H9 (cell line): Measurements from ENCODE around the gene ARL8A. TPM values are rescaled to one million over a fixed set of nuclear protein-coding genes. Genes with fewer than 3 reads are reported as not detected.

Experiments used
- DNase-seq: peaks from one replicate; pipeline ENCODE4 v3.0.0-alpha.2; 2017
- H2AFZ ChIP-seq: one replicate; pipeline ENCODE4 v1.6.1; 2013; ENCODE audit warnings: mild to moderate bottlenecking, low read length, control low read depth, moderate library complexity
- H2AK5ac ChIP-seq: 2 replicates; pipeline ENCODE4 v1.6.1; 2013; ENCODE audit warnings: low read length, control low read depth, mixed read lengths; ENCODE audit not compliant: insufficient read length
- H2BK120ac ChIP-seq: one replicate; pipeline ENCODE4 v1.6.1; 2013; ENCODE audit warnings: low read depth, mild to moderate bottlenecking, low read length, control low read depth, inconsistent platforms; ENCODE audit not compliant: poor library complexity, severe bottlenecking
- H2BK12ac ChIP-seq: 2 replicates; pipeline ENCODE4 v1.6.1; 2013; ENCODE audit warnings: low read length, control low read depth, mixed read lengths, low read depth; ENCODE audit not compliant: insufficient read length
- H2BK15ac ChIP-seq: 2 replicates; pipeline ENCODE4 v1.6.1; 2013; ENCODE audit warnings: low read depth, low read length, control low read depth
- H2BK20ac ChIP-seq: one replicate; pipeline ENCODE4 v1.6.1; 2013; ENCODE audit warnings: low read depth, mild to moderate bottlenecking, low read length, control low read depth, inconsistent platforms; ENCODE audit not compliant: poor library complexity, severe bottlenecking
- H2BK5ac ChIP-seq: 2 replicates; pipeline ENCODE4 v1.6.1; 2013; ENCODE audit warnings: low read length, control low read depth, mixed read lengths; ENCODE audit not compliant: insufficient read length
- H3K14ac ChIP-seq: 2 replicates; pipeline ENCODE4 v1.6.1; 2013; ENCODE audit warnings: low read length, control low read depth; ENCODE audit not compliant: insufficient read depth
- H3K18ac ChIP-seq: 2 replicates; pipeline ENCODE4 v1.6.1; 2013; ENCODE audit warnings: low read depth, mild to moderate bottlenecking, mixed read lengths, low read length, control low read depth; ENCODE audit not compliant: insufficient read length
- H3K23ac ChIP-seq: 2 replicates; pipeline ENCODE4 v1.6.1; 2013; ENCODE audit warnings: low read length, control low read depth, mixed read lengths, low read depth; ENCODE audit not compliant: insufficient read length
- H3K23me2 ChIP-seq: 2 replicates; pipeline ENCODE4 v1.6.1; 2013; ENCODE audit warnings: low read depth, mild to moderate bottlenecking, mixed read lengths, low read length, control low read depth; ENCODE audit not compliant: insufficient read length, poor library complexity, severe bottlenecking
- H3K27ac ChIP-seq: 2 replicates; pipeline ENCODE4 v1.5.1; 2013; ENCODE audit warnings: low read length, control low read depth, mixed read lengths, low read depth; ENCODE audit not compliant: insufficient read length
- H3K27me3 ChIP-seq: 2 replicates; pipeline ENCODE4 v1.6.1; 2013; ENCODE audit warnings: low read length, control low read depth, inconsistent platforms; ENCODE audit not compliant: insufficient read depth
- H3K4ac ChIP-seq: 2 replicates; pipeline ENCODE4 v1.6.1; 2013; ENCODE audit warnings: low read depth, mild to moderate bottlenecking, control low read depth, inconsistent platforms, low read length, moderate library complexity
- H3K4me1 ChIP-seq: 2 replicates; pipeline ENCODE4 v1.6.1; 2013; ENCODE audit warnings: low read length, control low read depth, inconsistent platforms; ENCODE audit not compliant: insufficient read depth
- H3K4me2 ChIP-seq: 2 replicates; pipeline ENCODE4 v1.6.1; 2013; ENCODE audit warnings: low read length, control low read depth, mixed read lengths; ENCODE audit not compliant: insufficient read length, insufficient read depth
- H3K56ac ChIP-seq: 2 replicates; pipeline ENCODE4 v1.6.1; 2013; ENCODE audit warnings: low read depth, mild to moderate bottlenecking, mixed read lengths, low read length, control low read depth; ENCODE audit not compliant: insufficient read length
- H3K79me1 ChIP-seq: 2 replicates; pipeline ENCODE4 v1.6.1; 2013; ENCODE audit warnings: low read depth, mild to moderate bottlenecking, moderate library complexity, low read length, control low read depth, inconsistent platforms; ENCODE audit not compliant: insufficient read depth, poor library complexity, severe bottlenecking
- H3K79me2 ChIP-seq: 2 replicates; pipeline ENCODE4 v1.6.1; 2013; ENCODE audit warnings: low read length, control low read depth, inconsistent platforms; ENCODE audit not compliant: insufficient read depth
- H3K9ac ChIP-seq: 2 replicates; pipeline ENCODE4 v1.6.1; 2013; ENCODE audit warnings: low read length, control low read depth, mixed read lengths; ENCODE audit not compliant: insufficient read length; ENCODE audit errors: extremely low read depth
- H3K9me3 ChIP-seq: one replicate; pipeline ENCODE4 v1.6.1; 2013; ENCODE audit warnings: low read depth, low read length, inconsistent platforms; ENCODE audit not compliant: control insufficient read depth
- H3T11ph ChIP-seq: one replicate; pipeline ENCODE4 v1.6.1; 2013; ENCODE audit warnings: mild to moderate bottlenecking, low read length, control low read depth, inconsistent platforms
- H4K20me1 ChIP-seq: one replicate; pipeline ENCODE4 v1.6.1; 2013; ENCODE audit not compliant: control insufficient read depth, insufficient read length, insufficient read depth
- H4K5ac ChIP-seq: 2 replicates; pipeline ENCODE4 v1.6.1; 2013; ENCODE audit warnings: low read depth, mild to moderate bottlenecking, mixed read lengths, low read length, control low read depth; ENCODE audit not compliant: insufficient read length
- H4K8ac ChIP-seq: replicated peaks from 2 replicates; pipeline ENCODE4 v1.6.1; 2013; ENCODE audit warnings: low read length, control low read depth, mixed read lengths, low read depth; ENCODE audit not compliant: insufficient read length
- H4K91ac ChIP-seq: 2 replicates; pipeline ENCODE4 v1.6.1; 2013; ENCODE audit warnings: low read depth, mild to moderate bottlenecking, moderate library complexity, mixed read lengths, low read length, control low read depth; ENCODE audit not compliant: insufficient read length
- H3K27ac Mint-ChIP-seq, 3 experiments: 2 replicates in 2 of 3; 3 replicates in 1 of 3; pipeline ENCODE4 v1.8.0; 2020 to 2021; ENCODE audit warnings: mixed read lengths in 3 of 3, mild to moderate bottlenecking in 1 of 3, moderate library complexity in 1 of 3
- H3K27me3 Mint-ChIP-seq: 2 replicates; pipeline ENCODE4 v1.8.0; 2021; ENCODE audit warnings: low read depth, mild to moderate bottlenecking, moderate library complexity, mixed read lengths
- H3K36me3 Mint-ChIP-seq, 3 experiments: 2 replicates in 2 of 3; 3 replicates in 1 of 3; pipeline ENCODE4 v1.8.0; 2020 to 2021; ENCODE audit warnings: low read depth in 3 of 3, mixed read lengths in 3 of 3; ENCODE audit not compliant: insufficient read depth in 1 of 3
- H3K4me1 Mint-ChIP-seq, 2 experiments: 2 replicates each; pipeline ENCODE4 v1.8.0; 2020; ENCODE audit warnings: mixed read lengths in 2 of 2
- H3K4me3 Mint-ChIP-seq, 2 experiments: 2 replicates in 1 of 2; 3 replicates in 1 of 2; pipeline ENCODE4 v1.8.0; 2020 to 2021; ENCODE audit warnings: mild to moderate bottlenecking in 2 of 2, mixed read lengths in 2 of 2, moderate library complexity in 1 of 2
- H3K9me3 Mint-ChIP-seq, 2 experiments: 2 replicates in 1 of 2; 3 replicates in 1 of 2; pipeline ENCODE4 v1.8.0; 2020; ENCODE audit warnings: mild to moderate bottlenecking in 2 of 2, mixed read lengths in 2 of 2, moderate library complexity in 1 of 2
- CTCF ChIP-seq: fragments of 200-600 bp; sonication (generic); conservative IDR thresholded peaks from 3 replicates; pipeline ENCODE4 v1.8.0; 2021; ENCODE audit warnings: antibody characterized with exemption, mild to moderate bottlenecking
- WGBS: extraction: QIAGEN DNeasy Blood & Tissue Kit; methylation state at CpG from one replicate; pipeline ENCODE4 v1.1.7; 2013; ENCODE audit warnings: missing lambda C conversion rate, low lambda C conversion rate, mixed read lengths; ENCODE audit not compliant: insufficient read length; ENCODE audit errors: extremely low coverage; 5-methylcytosine and 5-hydroxymethylcytosine counted together
- total RNA-seq: library from RNA; stranded (reverse); gene quantifications from 2 replicates; pipeline ENCODE4 v1.2.1, GENCODE V29; 2021

The ARL8A gene
- total RNA-seq, 1 experiment from 2014 or later = 67.2 TPM

GRCh38 chr1:202154148-202154765, 9.7 kb upstream of the ARL8A start:
- DNase-seq = no peak
- Histone ChIP-seq H3K23me2 (no peaks in the 10 kb centered on the region), H3K9ac (no peak overlapping the region), H3K4me1 (no peaks in the 10 kb centered on the region), H3K9me3 (no peaks in the 10 kb centered on the region), H3K14ac (no peak overlapping the region), H2BK15ac (no peak overlapping the region), H4K8ac (peak overlapping the region; percentile 7), H3K27ac (no peak overlapping the region), H2BK12ac (no peak overlapping the region), H4K5ac (no peak overlapping the region), H3K56ac (no peak overlapping the region), H3K23ac (no peak overlapping the region), H3K4ac (no peak overlapping the region), H2BK120ac (no peak overlapping the region), H3T11ph (no peak overlapping the region), H4K20me1 (no peaks in the 10 kb centered on the region), H3K27me3 (no peaks in the 10 kb centered on the region; the same call in 1 of the 2 replicates), H2AK5ac (no peak overlapping the region), H3K79me2 (no peaks in the 10 kb centered on the region), H3K18ac (no peak overlapping the region), H2AFZ (no peak overlapping the region), H3K4me2 (no peak overlapping the region), H2BK5ac (no peak overlapping the region), H2BK20ac (no peak overlapping the region), H3K79me1 (no peaks in the 10 kb centered on the region), H4K91ac (no peak overlapping the region)
- Mint-ChIP-seq H3K36me3 (no peaks in the 10 kb centered on the region), H3K27me3 (peaks cover 4% of the 10 kb centered on the region), H3K27ac (0 out of 7 replicates have a peak overlapping the region, but pooled peaks of 1 of the 3 experiments have one; percentile 3), H3K4me1 (peaks cover 15 to 33% of the 10 kb centered on the region in 2 experiments), H3K9me3 (no peaks in the 10 kb centered on the region), H3K4me3 (no peak overlapping the region)
- no CpG with 5 or more reads among the region's 10 CpGs for WGBS
- TF ChIP-seq CTCF = no peak
